ENCODE data around the gene ATP2C2.
"Not testable (repeated sequence)": the region's sequence is repeated elsewhere in the genome, so short reads cannot be mapped to it uniquely, and the experiment has no call there.

Gene ATP2C2

GRCh38 chr16:84367750-84368307 lies 509 bp upstream of the ATP2C2 start:
- DNase-seq: no peak

- no peak for DNase-seq
These were observed 767 bp downstream of the ATP2C2 start for GRCh38 chr16:84369105-84369504.

GRCh38 chr16:84369938-84370627 lies 1.7 kb downstream of the ATP2C2 start:
- no peak for DNase-seq

- no peak for DNase-seq
These were observed 2.6 kb downstream of the ATP2C2 start for GRCh38 chr16:84370723-84371552.

- DNase-seq: no peak
These were observed 3.2 kb downstream of the ATP2C2 start for GRCh38 chr16:84371553-84371865.

- no peak for DNase-seq
These were observed 5.7 kb downstream of the ATP2C2 start for GRCh38 chr16:84373907-84374489.

GRCh38 chr16:84378099-84378498 lies 9.8 kb downstream of the ATP2C2 start:
- DNase-seq: no peak

GRCh38 chr16:84378567-84378966 lies 10.2 kb downstream of the ATP2C2 start:
- no peak for DNase-seq

- no peak for DNase-seq
These were observed 10.8 kb downstream of the ATP2C2 start for GRCh38 chr16:84379008-84379708.

- DNase-seq: no peak
These were observed 11.5 kb downstream of the ATP2C2 start for GRCh38 chr16:84379709-84380362.

- DNase-seq: no peak
These were observed 12.1 kb downstream of the ATP2C2 start for GRCh38 chr16:84380405-84380804.

GRCh38 chr16:84382396-84382795 lies 14.1 kb downstream of the ATP2C2 start:
- no peak for DNase-seq

- DNase-seq: no peak
These were observed 14.8 kb downstream of the ATP2C2 start for GRCh38 chr16:84383106-84383505.

GRCh38 chr16:84386047-84386446 lies 17.7 kb downstream of the ATP2C2 start:
- DNase-seq: no peak

- DNase-seq: no peak
These were observed 18.7 kb downstream of the ATP2C2 start for GRCh38 chr16:84387021-84387420.

GRCh38 chr16:84390131-84390785 lies 21.9 kb downstream of the ATP2C2 start:
- DNase-seq: no peak

GRCh38 chr16:84391151-84392030 lies 23.1 kb downstream of the ATP2C2 start:
- no peak for DNase-seq

- DNase-seq: no peak
These were observed 23.7 kb downstream of the ATP2C2 start for GRCh38 chr16:84392031-84392360.

- not testable (repeated sequence) for DNase-seq
These were observed 27.7 kb downstream of the ATP2C2 start for GRCh38 chr16:84396082-84396481.

- DNase-seq: no peak
These were observed 28.2 kb downstream of the ATP2C2 start for GRCh38 chr16:84396537-84397008.

GRCh38 chr16:84397090-84397489 lies 28.8 kb downstream of the ATP2C2 start:
- no peak for DNase-seq
